AG04449 (cell line): ENCODE measurements around the gene CAPZB.

Experiments used
- CTCF ChIA-PET: fragments of 350-600 bp; formaldehyde crosslinking; extraction: SDS; loops from one replicate; lab custom pipeline; 2021; ENCODE audit warnings: antibody characterized with exemption; lab: Yijun Ruan, JAX
- POLR2A ChIA-PET: fragments of 400-600, 350-600 bp; formaldehyde crosslinking; extraction: SDS; loops from one replicate; lab custom pipeline; 2020; ENCODE audit warnings: antibody characterized with exemption, inconsistent platforms; lab: Yijun Ruan, JAX
- DNase-seq: peaks from one replicate; pipeline ENCODE4 v3.0.0-alpha.2; 2010; ENCODE audit warnings: low read depth, low spot score
- H3K4me3 ChIP-seq: 2 replicates; pipeline ENCODE4 v1.5.1; 2011; ENCODE audit warnings: low read depth, mild to moderate bottlenecking, control low read depth, low read length
- TF ChIP-seq, protein P1 (sequence below): IDR thresholded peaks from one replicate; pipeline ENCODE4 v1.5.1; 2011; ENCODE audit warnings: mild to moderate bottlenecking, moderate library complexity, low read length, control low read depth, inconsistent platforms; ENCODE audit not compliant: insufficient read depth; ENCODE audit errors: missing control alignments

CAPZB gene

DNA sequence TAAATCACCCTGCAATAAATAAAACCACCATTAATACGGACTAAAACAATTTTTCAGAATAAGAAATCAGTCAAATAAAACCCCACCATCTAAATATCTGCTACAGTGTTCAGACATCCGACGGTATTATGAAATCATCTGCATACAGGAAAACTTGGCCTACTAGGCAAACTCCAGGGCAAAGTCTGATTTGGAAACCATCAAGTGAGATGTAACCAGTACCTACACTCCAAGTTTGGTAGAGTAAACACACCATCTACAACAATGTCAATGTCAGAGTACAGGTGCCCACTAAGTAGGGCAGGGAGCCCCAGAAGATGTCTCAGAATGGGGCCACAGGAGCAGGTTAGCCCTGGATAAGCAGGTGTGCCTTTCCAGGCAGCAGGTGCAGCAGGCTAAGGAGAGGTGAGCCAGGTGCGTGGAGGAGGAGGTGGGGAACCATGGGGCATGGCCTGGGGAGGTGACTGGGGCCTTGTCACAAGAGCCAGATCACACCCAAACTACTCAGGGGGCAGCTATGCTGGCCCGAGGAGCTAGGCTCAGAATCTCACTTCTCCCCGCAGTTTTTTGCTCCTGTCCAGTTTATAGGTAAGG lies 59.6 kb downstream of the CAPZB start:
- TF ChIP-seq, protein P1, sequence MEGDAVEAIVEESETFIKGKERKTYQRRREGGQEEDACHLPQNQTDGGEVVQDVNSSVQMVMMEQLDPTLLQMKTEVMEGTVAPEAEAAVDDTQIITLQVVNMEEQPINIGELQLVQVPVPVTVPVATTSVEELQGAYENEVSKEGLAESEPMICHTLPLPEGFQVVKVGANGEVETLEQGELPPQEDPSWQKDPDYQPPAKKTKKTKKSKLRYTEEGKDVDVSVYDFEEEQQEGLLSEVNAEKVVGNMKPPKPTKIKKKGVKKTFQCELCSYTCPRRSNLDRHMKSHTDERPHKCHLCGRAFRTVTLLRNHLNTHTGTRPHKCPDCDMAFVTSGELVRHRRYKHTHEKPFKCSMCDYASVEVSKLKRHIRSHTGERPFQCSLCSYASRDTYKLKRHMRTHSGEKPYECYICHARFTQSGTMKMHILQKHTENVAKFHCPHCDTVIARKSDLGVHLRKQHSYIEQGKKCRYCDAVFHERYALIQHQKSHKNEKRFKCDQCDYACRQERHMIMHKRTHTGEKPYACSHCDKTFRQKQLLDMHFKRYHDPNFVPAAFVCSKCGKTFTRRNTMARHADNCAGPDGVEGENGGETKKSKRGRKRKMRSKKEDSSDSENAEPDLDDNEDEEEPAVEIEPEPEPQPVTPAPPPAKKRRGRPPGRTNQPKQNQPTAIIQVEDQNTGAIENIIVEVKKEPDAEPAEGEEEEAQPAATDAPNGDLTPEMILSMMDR, result no peak
- ChIA-PET POLR2A (no interaction called here), CTCF (interaction anchor here (0.8 to 3.2 kb wide), 4 partner anchors 7 to 228 kb away, joined by 3 to 10 read pairs (median 5); no protein-coding TSS in a partner anchor)
- H3K4me3 ChIP-seq, result no peak overlapping the region
- no peak for DNase-seq

DNA sequence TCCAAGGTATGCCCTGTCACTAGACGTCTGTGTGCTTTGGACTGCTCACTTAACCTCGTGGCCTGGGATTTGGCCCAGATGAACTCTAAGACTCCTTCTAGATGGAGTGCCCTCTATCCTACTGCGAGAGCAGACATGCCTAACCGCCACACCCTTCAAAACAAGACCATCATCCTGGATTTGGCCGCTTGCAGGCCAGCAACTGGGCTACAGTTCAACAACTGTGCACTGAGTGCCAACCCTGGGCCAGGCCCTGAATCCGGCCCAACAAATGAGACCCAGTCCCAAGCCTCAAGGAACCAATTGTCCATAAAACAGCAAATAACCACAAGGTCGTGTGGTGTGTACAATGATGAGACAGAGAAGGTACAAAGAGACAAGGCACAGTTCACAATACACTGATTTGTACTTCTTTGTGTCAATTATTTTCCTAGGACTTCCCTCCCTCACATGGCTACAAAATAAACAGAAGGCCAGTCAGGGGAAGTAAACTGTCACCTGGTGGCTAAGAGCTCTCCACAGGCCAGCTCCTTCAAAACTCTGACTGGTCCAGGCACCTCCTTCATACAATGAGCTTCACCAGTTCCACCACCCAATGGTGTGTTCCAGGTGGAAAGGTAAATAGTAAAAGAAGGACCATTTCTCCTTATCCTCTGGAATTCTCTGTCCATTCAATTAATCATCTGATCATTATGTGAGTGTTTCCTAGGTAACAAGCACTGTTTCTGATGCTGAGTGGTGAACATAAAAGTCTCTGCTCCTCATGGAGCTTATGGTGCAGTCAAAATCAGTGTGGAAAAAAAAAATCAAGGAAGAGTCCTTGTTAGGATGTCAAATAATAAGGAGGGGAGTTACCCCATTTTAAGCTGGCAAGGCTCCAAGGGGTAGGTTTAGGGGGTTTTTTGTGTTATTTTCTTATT lies 60.4 kb downstream of the CAPZB start:
- no peak overlapping the region for H3K4me3 ChIP-seq
- ChIA-PET CTCF (interaction anchor here (1.8 to 3.2 kb wide), 2 partner anchors 8 to 26 kb away, joined by 5 to 10 read pairs; no protein-coding TSS in a partner anchor), POLR2A (no interaction called here)
- TF ChIP-seq, protein P1, result no peak
- no peak for DNase-seq

DNA sequence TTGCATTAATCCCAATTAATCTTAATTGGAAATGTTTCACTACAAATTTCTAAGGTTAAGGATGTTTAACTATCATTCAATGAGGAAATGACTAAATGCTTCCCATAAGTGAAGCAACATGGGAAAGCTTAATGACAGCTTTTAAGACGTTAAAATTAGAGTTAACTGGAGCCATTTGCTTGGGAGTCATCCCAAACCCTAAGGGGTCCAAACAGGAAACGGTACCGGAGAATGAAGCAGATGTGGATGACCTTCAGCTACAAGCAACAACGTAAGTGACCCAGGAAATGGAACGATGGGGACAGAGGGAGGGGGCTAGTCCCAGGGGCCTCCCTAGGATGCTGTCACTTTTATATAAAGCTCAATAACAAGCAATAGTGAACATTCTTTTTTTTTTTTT lies 62.2 kb downstream of the CAPZB start:
- H3K4me3 ChIP-seq, result no peak overlapping the region
- ChIA-PET POLR2A (interaction anchor here (0.6 kb wide), 1 partner anchor 126 kb away, joined by 3 read pairs; no protein-coding TSS in a partner anchor), CTCF (interaction anchor here (0.8 to 1.2 kb wide), 6 partner anchors 10 to 28 kb away, joined by 3 to 7 read pairs (median 4); no protein-coding TSS in a partner anchor)
- DNase-seq, result no peak
- TF ChIP-seq, protein P1, result no peak

DNA sequence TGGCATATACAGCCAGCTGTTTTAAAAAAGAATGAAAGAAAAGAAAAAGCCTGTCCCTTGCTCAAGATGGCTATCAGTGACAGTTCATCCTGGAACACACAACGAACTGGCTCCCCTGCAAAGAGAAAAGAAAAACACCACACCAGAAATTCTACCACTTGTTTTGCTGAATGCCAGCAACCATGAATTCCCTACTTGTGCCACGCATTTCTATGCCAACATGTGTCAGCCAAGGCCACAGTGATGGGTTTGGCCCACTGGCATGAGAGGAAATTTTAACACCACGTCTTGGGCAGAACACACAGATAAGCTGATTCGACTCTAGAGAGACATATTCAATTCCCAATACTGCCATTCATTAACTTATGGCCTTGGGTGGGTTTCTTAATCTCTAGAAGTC lies 64.0 kb downstream of the CAPZB start:
- POLR2A ChIA-PET, result no interaction called here

DNA sequence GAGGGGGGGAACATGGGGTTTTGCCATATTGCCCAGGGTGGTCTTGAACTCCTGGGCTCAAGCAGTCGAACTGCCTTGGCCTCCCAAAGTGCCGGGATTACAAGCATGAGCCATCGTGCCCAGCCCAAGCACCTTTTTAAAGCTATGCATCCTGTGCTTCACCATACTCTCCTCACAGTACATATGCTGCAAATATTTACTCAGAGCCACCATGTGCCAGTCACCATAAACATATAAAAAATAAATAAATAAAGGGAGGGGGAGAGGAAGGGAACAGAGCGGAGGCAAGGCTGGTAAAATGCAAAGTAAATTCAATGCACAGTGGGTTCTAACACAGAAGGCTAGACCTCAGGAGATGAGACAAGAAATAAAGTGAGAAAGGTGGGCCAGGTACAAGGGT lies 64.7 kb downstream of the CAPZB start:
- POLR2A ChIA-PET, result no interaction called here
- CTCF ChIA-PET, result interaction anchor here (1.0 to 2.6 kb wide), 5 partner anchors 10 to 68 kb away, joined by 3 to 7 read pairs (median 4); no protein-coding TSS in a partner anchor
- no peak overlapping the region for H3K4me3 ChIP-seq
- TF ChIP-seq, protein P1, result no peak
- no peak for DNase-seq

More for the DNA sequence above, 64.0 kb downstream of the CAPZB start:
- no peak overlapping the region for H3K4me3 ChIP-seq
- no peak for DNase-seq
- TF ChIP-seq, protein P1, result no peak
- CTCF ChIA-PET, result interaction anchor here (1.2 to 2.6 kb wide), 4 partner anchors 9 to 27 kb away, joined by 3 to 7 read pairs (median 4); no protein-coding TSS in a partner anchor
